HUES64 (cell line): ENCODE data around the gene ASCC3.
"Not testable (repeated sequence)": the region's sequence is repeated elsewhere in the genome, so short reads cannot be mapped to it uniquely, and the experiment has no call there.

Experiments used
- H3K27ac ChIP-seq: 2 replicates; pipeline ENCODE4 v1.7.0; 2013; ENCODE audit warnings: low read depth, low read length, inconsistent platforms
- H3K27me3 ChIP-seq: 2 replicates; pipeline ENCODE4 v1.6.1; 2013; ENCODE audit warnings: mild to moderate bottlenecking, low read length; ENCODE audit not compliant: insufficient read depth
- H3K36me3 ChIP-seq: 2 replicates; pipeline ENCODE4 v1.6.1; 2013; ENCODE audit warnings: mild to moderate bottlenecking, low read length; ENCODE audit not compliant: insufficient read depth
- H3K4me1 ChIP-seq: 2 replicates; pipeline ENCODE4 v1.6.1; 2013; ENCODE audit warnings: mild to moderate bottlenecking, low read length, moderate library complexity; ENCODE audit not compliant: insufficient read depth
- H3K4me3 ChIP-seq: 2 replicates; pipeline ENCODE4 v1.5.1; 2013; ENCODE audit warnings: mild to moderate bottlenecking, low read length, moderate library complexity
- H3K9ac ChIP-seq: 2 replicates; pipeline ENCODE4 v1.6.1; 2013; ENCODE audit warnings: mild to moderate bottlenecking, low read depth, low read length
- H3K9me3 ChIP-seq: 2 replicates; pipeline ENCODE4 v1.6.1; 2013; ENCODE audit warnings: low read depth, low read length; ENCODE audit not compliant: insufficient read depth
- whole genome bisulfite sequencing: fragments of 150-250, 120-280 bp; methylation state at CpG from one replicate; pipeline ENCODE4 v1.1.7; 2013; ENCODE audit warnings: missing lambda C conversion rate; 5-methylcytosine and 5-hydroxymethylcytosine counted together

ASCC3 gene

DNA sequence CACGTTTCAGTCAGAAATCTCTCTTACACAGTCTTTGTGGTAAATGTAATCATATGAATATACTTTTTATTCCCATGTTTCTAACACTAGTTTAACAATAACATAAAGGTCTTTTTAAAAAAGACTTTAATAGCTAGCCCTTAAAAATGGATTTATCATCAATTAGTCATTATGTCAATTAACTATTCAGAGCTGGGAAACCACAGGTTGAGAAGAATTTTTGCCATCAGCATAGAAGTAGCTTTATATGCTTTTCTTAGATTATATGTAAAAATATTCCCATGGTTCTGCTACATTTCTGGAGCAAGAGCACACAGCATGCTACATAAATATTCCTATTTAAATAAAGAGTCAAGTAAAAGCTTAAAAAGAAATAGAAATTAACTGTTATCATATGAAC, 35.5 kb downstream of the ASCC3 start:
- Histone ChIP-seq H3K36me3 (peaks cover 18% of the 10 kb centered on the region), H3K27ac (no peak overlapping the region), H3K4me1 (peaks cover 31% of the 10 kb centered on the region), H3K9me3 (no peaks in the 10 kb centered on the region), H3K4me3 (no peak overlapping the region), H3K9ac (no peak overlapping the region), H3K27me3 (no peaks in the 10 kb centered on the region)
- WGBS, result no CpG with 5 or more reads among the region's 1 CpG

GRCh38 chr6:100839419-100839818, 41.7 kb downstream of the ASCC3 start:
- 88% methylated on average over 1 of the region's 1 CpG for WGBS
- no peaks in the 10 kb centered on the region for H3K27me3 ChIP-seq
- H3K4me1 ChIP-seq, result peaks cover 31% of the 10 kb centered on the region
- H3K4me3 ChIP-seq, result no peak overlapping the region
- H3K36me3 ChIP-seq, result peaks cover 4% of the 10 kb centered on the region; the same call in 1 of the 2 replicates
- no peak overlapping the region for H3K9ac ChIP-seq
- no peak overlapping the region for H3K27ac ChIP-seq
- H3K9me3 ChIP-seq, result no peaks in the 10 kb centered on the region

DNA sequence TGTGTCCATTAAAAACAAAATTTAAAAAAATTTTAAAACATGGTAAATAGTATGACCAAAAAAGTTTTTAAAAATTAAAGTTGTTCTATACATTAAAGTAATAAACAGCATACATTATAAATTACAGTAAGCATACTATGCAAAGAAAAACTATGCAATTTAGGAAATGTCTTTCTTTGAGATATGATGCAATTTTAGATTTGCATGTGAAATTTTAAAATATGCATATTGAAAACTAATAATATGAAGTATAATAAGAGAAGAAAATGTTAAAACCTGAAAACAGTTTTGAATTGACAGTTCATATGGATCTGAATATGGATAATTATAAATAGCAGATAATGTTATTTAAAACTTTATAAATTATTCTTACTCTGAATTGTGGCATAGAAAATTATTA, 43.1 kb downstream of the ASCC3 start:
- H3K36me3 ChIP-seq, result peaks cover 4% of the 10 kb centered on the region; the same call in 1 of the 2 replicates
- H3K4me1 ChIP-seq, result peaks cover 22% of the 10 kb centered on the region
- H3K4me3 ChIP-seq, result no peak overlapping the region
- H3K9ac ChIP-seq, result no peak overlapping the region
- no peaks in the 10 kb centered on the region for H3K9me3 ChIP-seq
- no peak overlapping the region for H3K27ac ChIP-seq
- no peaks in the 10 kb centered on the region for H3K27me3 ChIP-seq

GRCh38 chr6:100833972-100834574, 47.1 kb downstream of the ASCC3 start:
- Histone ChIP-seq H3K9ac (no peak overlapping the region), H3K9me3 (peaks cover 4% of the 10 kb centered on the region; the same call in 1 of the 2 replicates), H3K27me3 (no peaks in the 10 kb centered on the region), H3K4me3 (no peak overlapping the region), H3K27ac (no peak overlapping the region), H3K36me3 (peaks cover 12% of the 10 kb centered on the region), H3K4me1 (peaks cover 10% of the 10 kb centered on the region; the same call in 1 of the 2 replicates)
- 93% methylated on average over 4 of the region's 5 CpGs for WGBS

GRCh38 chr6:100829077-100829595, 52.0 kb downstream of the ASCC3 start:
- not testable (repeated sequence) for H3K27ac ChIP-seq, H3K4me3 ChIP-seq, H3K9ac ChIP-seq, H3K9me3 ChIP-seq, H3K27me3 ChIP-seq, H3K4me1 ChIP-seq
- peaks cover 15% of the 10 kb centered on the region for H3K36me3 ChIP-seq
- 97% methylated on average over 27 of the region's 27 CpGs for WGBS

- peaks cover 2% of the 10 kb centered on the region for H3K36me3 ChIP-seq
- H3K9me3 ChIP-seq, result no peaks in the 10 kb centered on the region
- H3K4me3 ChIP-seq, result no peak overlapping the region
- H3K9ac ChIP-seq, result no peak overlapping the region
- no peak overlapping the region for H3K27ac ChIP-seq
- H3K27me3 ChIP-seq, result no peaks in the 10 kb centered on the region
- H3K4me1 ChIP-seq, result no peaks in the 10 kb centered on the region
- 98% methylated on average over 5 of the region's 5 CpGs for WGBS
These were observed 58.1 kb downstream of the ASCC3 start for GRCh38 chr6:100823041-100823440.

GRCh38 chr6:100818066-100818465, 63.1 kb downstream of the ASCC3 start:
- Histone ChIP-seq H3K36me3 (no peaks in the 10 kb centered on the region), H3K9ac (no peak overlapping the region), H3K4me3 (no peak overlapping the region), H3K27ac (no peak overlapping the region), H3K9me3 (no peaks in the 10 kb centered on the region), H3K27me3 (no peaks in the 10 kb centered on the region), H3K4me1 (no peaks in the 10 kb centered on the region)
- 100% methylated on average over 1 of the region's 2 CpGs for WGBS

DNA sequence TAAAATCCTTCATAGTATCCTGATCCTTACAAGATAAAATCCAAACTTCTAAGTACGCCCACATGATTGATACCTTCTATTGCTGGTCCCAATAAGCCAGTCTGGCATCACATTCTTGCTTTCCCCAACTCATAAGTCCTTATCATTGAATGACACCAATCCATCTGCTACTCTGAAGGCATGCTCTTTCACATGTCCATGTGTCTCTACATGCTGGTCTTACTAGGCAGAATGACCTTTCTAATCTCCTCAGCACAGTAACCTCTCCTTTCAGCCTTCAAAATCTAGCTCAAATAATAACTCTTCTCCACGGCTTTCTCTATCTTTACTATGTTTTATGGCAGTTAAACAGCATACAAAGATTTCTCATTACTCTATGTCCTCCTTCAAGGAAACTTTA, 71.1 kb downstream of the ASCC3 start:
- Histone ChIP-seq H3K4me1 (no peaks in the 10 kb centered on the region), H3K27ac (no peak overlapping the region), H3K36me3 (0 out of 2 replicates have a peak, but pooled peaks cover 8% of the 10 kb centered on the region), H3K4me3 (no peak overlapping the region), H3K9me3 (no peaks in the 10 kb centered on the region), H3K27me3 (no peaks in the 10 kb centered on the region), H3K9ac (no peak overlapping the region)
- 92% methylated on average over 2 of the region's 2 CpGs for WGBS

DNA sequence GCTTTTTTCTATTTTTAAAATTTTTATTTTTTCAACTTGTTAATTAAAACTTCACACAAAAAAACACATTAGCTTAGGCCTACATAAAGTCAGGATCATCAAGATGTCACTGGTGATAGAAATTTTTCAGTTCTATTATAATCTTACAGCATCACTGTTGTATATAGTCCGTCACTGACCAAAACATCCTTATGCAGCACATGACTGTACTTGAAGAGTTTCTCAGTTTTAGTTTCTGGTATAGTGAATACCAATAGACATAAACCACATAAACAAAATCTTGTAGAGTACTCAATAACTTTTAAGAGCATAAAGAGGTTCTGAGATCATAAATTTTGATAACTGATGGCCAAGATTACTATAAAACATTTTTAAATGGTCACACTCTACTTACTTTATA, 71.8 kb downstream of the ASCC3 start:
- 0 out of 2 replicates have a peak, but pooled peaks cover 14% of the 10 kb centered on the region for H3K36me3 ChIP-seq
- no peak overlapping the region for H3K4me3 ChIP-seq
- no peaks in the 10 kb centered on the region for H3K9me3 ChIP-seq
- no peaks in the 10 kb centered on the region for H3K27me3 ChIP-seq
- no peaks in the 10 kb centered on the region for H3K4me1 ChIP-seq
- no peak overlapping the region for H3K9ac ChIP-seq
- no peak overlapping the region for H3K27ac ChIP-seq
- no CpG with 5 or more reads among the region's 1 CpG for WGBS

DNA sequence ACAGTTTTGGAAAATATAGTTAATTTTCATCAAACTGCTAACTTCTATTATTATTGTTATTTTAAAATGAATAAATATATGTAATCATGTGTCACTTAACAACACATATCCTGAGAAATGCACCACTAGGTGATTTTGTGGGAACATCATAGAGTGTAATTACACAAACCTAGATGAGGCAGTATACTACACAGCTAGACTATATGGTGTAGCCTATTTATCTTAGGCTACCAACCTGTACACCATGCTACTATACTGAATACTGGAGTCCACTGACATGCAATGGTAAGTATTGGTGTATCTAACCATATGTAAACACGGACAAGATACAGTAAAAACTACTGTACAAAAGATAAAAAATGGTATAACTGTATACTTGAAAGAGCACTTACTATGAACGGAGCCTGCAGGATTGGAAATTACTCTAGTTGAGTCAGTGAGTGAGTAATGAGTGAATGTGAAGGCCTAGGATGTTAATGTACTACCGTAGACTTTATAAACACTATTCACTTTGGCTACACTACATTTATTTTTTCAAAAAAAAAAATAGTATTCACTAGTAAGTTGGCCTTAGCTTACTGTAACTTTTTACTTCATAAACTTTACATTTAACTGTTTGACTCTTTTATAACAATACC, 72.4 kb downstream of the ASCC3 start:
- H3K4me1 ChIP-seq, result no peaks in the 10 kb centered on the region
- H3K27ac ChIP-seq, result no peak overlapping the region
- 95% methylated on average over 2 of the region's 3 CpGs for WGBS
- H3K36me3 ChIP-seq, result peaks cover 18% of the 10 kb centered on the region; the same call in 1 of the 2 replicates
- H3K4me3 ChIP-seq, result no peak overlapping the region
- no peak overlapping the region for H3K9ac ChIP-seq
- H3K27me3 ChIP-seq, result no peaks in the 10 kb centered on the region
- H3K9me3 ChIP-seq, result no peaks in the 10 kb centered on the region

GRCh38 chr6:100806296-100806695, 74.8 kb downstream of the ASCC3 start:
- WGBS, result no CpG with 5 or more reads among the region's 4 CpGs
- H3K9ac ChIP-seq, result no peak overlapping the region
- H3K27ac ChIP-seq, result no peak overlapping the region
- no peak overlapping the region for H3K4me3 ChIP-seq
- no peaks in the 10 kb centered on the region for H3K4me1 ChIP-seq
- no peaks in the 10 kb centered on the region for H3K27me3 ChIP-seq
- H3K9me3 ChIP-seq, result no peaks in the 10 kb centered on the region
- peaks cover 22% of the 10 kb centered on the region for H3K36me3 ChIP-seq
